Measurements from ENCODE around the gene EIF2B1.

GRCh38 chr12:123634142-123634561, 666 bp upstream of the EIF2B1 start:
- TF ChIP-seq, protein P1, sequence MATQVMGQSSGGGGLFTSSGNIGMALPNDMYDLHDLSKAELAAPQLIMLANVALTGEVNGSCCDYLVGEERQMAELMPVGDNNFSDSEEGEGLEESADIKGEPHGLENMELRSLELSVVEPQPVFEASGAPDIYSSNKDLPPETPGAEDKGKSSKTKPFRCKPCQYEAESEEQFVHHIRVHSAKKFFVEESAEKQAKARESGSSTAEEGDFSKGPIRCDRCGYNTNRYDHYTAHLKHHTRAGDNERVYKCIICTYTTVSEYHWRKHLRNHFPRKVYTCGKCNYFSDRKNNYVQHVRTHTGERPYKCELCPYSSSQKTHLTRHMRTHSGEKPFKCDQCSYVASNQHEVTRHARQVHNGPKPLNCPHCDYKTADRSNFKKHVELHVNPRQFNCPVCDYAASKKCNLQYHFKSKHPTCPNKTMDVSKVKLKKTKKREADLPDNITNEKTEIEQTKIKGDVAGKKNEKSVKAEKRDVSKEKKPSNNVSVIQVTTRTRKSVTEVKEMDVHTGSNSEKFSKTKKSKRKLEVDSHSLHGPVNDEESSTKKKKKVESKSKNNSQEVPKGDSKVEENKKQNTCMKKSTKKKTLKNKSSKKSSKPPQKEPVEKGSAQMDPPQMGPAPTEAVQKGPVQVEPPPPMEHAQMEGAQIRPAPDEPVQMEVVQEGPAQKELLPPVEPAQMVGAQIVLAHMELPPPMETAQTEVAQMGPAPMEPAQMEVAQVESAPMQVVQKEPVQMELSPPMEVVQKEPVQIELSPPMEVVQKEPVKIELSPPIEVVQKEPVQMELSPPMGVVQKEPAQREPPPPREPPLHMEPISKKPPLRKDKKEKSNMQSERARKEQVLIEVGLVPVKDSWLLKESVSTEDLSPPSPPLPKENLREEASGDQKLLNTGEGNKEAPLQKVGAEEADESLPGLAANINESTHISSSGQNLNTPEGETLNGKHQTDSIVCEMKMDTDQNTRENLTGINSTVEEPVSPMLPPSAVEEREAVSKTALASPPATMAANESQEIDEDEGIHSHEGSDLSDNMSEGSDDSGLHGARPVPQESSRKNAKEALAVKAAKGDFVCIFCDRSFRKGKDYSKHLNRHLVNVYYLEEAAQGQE (tag by site-specific recombination; IDR thresholded peaks at IDR 0.05) = no peak
- TF ChIP-seq ZNF274 (IDR thresholded peaks at IDR 0.05; ENCODE audit: low read length) (no peak), ZNF274 (tag by site-specific recombination; IDR thresholded peaks at IDR 0.05; ENCODE audit: borderline replicate concordance) (no peak), ATF2 (tag by site-specific recombination; IDR thresholded peaks at IDR 0.05; ENCODE audit: low read depth) (no peak), SP2 (tag by site-specific recombination; IDR thresholded peaks at IDR 0.05) (no peak), YY1 (tag by site-specific recombination; IDR thresholded peaks at IDR 0.05) (peak; percentile 37; the same call in 1 of the 2 replicates), ZNF416 (tag by site-specific recombination; IDR thresholded peaks at IDR 0.05) (no peak), ZNF37A (tag by site-specific recombination; IDR thresholded peaks at IDR 0.05) (no peak), ZNF311 (tag by site-specific recombination; IDR thresholded peaks at IDR 0.05; ENCODE audit: borderline replicate concordance) (no peak), ZSCAN18 (tag by site-specific recombination; IDR thresholded peaks at IDR 0.05) (no peak), ZNF600 (tag by site-specific recombination; IDR thresholded peaks at IDR 0.05) (no peak)
- TF ChIP-seq, protein P2, sequence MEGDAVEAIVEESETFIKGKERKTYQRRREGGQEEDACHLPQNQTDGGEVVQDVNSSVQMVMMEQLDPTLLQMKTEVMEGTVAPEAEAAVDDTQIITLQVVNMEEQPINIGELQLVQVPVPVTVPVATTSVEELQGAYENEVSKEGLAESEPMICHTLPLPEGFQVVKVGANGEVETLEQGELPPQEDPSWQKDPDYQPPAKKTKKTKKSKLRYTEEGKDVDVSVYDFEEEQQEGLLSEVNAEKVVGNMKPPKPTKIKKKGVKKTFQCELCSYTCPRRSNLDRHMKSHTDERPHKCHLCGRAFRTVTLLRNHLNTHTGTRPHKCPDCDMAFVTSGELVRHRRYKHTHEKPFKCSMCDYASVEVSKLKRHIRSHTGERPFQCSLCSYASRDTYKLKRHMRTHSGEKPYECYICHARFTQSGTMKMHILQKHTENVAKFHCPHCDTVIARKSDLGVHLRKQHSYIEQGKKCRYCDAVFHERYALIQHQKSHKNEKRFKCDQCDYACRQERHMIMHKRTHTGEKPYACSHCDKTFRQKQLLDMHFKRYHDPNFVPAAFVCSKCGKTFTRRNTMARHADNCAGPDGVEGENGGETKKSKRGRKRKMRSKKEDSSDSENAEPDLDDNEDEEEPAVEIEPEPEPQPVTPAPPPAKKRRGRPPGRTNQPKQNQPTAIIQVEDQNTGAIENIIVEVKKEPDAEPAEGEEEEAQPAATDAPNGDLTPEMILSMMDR (tag by site-specific recombination; IDR thresholded peaks at IDR 0.05) = no peak
- TF ChIP-seq, protein P3, sequence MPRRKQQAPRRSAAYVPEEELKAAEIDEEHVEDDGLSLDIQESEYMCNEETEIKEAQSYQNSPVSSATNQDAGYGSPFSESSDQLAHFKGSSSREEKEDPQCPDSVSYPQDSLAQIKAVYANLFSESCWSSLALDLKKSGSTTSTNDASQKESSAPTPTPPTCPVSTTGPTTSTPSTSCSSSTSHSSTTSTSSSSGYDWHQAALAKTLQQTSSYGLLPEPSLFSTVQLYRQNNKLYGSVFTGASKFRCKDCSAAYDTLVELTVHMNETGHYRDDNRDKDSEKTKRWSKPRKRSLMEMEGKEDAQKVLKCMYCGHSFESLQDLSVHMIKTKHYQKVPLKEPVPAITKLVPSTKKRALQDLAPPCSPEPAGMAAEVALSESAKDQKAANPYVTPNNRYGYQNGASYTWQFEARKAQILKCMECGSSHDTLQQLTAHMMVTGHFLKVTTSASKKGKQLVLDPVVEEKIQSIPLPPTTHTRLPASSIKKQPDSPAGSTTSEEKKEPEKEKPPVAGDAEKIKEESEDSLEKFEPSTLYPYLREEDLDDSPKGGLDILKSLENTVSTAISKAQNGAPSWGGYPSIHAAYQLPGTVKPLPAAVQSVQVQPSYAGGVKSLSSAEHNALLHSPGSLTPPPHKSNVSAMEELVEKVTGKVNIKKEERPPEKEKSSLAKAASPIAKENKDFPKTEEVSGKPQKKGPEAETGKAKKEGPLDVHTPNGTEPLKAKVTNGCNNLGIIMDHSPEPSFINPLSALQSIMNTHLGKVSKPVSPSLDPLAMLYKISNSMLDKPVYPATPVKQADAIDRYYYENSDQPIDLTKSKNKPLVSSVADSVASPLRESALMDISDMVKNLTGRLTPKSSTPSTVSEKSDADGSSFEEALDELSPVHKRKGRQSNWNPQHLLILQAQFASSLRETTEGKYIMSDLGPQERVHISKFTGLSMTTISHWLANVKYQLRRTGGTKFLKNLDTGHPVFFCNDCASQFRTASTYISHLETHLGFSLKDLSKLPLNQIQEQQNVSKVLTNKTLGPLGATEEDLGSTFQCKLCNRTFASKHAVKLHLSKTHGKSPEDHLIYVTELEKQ (tag by site-specific recombination; IDR thresholded peaks at IDR 0.05; ENCODE audit: borderline replicate concordance) = no peak
